ENCODE measurements around the gene TRAF2. TPM values are rescaled to one million over a fixed set of nuclear protein-coding genes. Genes with fewer than 3 reads are reported as not detected.

TRAF2 gene
- total and polyA plus RNA-seq, 2 of the 4 experiments (the other 2 are of a cell fraction): 6.6 to 12.0 TPM

- H2BK15ac ChIP-seq (ENCODE audit: low read depth, low read length): no peak overlapping the region
- no peak overlapping the region for H4K8ac ChIP-seq (ENCODE audit: low read depth in 2 of 2, low read length in 2 of 2)
- H2BK120ac ChIP-seq (ENCODE audit: low read depth, low read length): no peak overlapping the region
- H3K9ac ChIP-seq (ENCODE audit: low read depth, low read length): no peak overlapping the region
- H4K5ac ChIP-seq (ENCODE audit: low read depth, low read length): no peak overlapping the region
- ATAC-seq (ENCODE audit: low read depth) (no peak), DNase-seq (no peak)
- ChIA-PET POLR2A (ENCODE audit: unreplicated experiment) (no interaction called here), CTCF (no interaction called here)
- H3K4me1 ChIP-seq (ENCODE audit: control insufficient read depth, insufficient read depth, low read length): peaks cover 4% of the 10 kb centered on the region
- WGBS, 2 experiments (ENCODE audit: extremely low coverage in 2 of 2, insufficient read length in 1 of 2): 96% methylated on average over 42 of the region's 60 CpGs; no CpG with 5 or more reads in 1 of the 2 experiments
- H3K4ac ChIP-seq (ENCODE audit: low read depth, low read length): no peak overlapping the region
- no peak overlapping the region for H2AFZ ChIP-seq (replicated peaks; ENCODE audit: low read length, poor library complexity)
- no peak overlapping the region for H3K4me3 ChIP-seq (ENCODE audit: insufficient read depth, low read depth, low read length)
- in situ Hi-C loops (cut with MboI; ENCODE audit: low sequenced_read_pairs) (no loop called here), dilution Hi-C loops (cut with HindIII; ENCODE audit: low sequenced_read_pairs, unreplicated experiment) (no loop called here), intact Hi-C loops (cut with micrococcal nuclease) (no loop called here)
- H3K56ac ChIP-seq (ENCODE audit: extremely low read depth, insufficient read depth, low read length): no peak overlapping the region
- H3K14ac ChIP-seq (replicated peaks; ENCODE audit: low read depth, low read length): no peak overlapping the region
- no peak overlapping the region for H3K18ac ChIP-seq (ENCODE audit: low read depth, low read length)
- H2BK20ac ChIP-seq (ENCODE audit: low read depth, low read length): no peak overlapping the region
- H3K9me1 ChIP-seq (ENCODE audit: insufficient read depth, low read length): peaks cover 8% of the 10 kb centered on the region
- H3K79me1 ChIP-seq (ENCODE audit: low read depth in 1 of 2, low read length in 2 of 2): peaks cover 5 to 44% of the 10 kb centered on the region in 2 experiments
- no peak overlapping the region for H3K4me2 ChIP-seq (ENCODE audit: low read depth, low read length)
- H3K27me3 ChIP-seq (ENCODE audit: control insufficient read depth, insufficient read depth, low read length): no peaks in the 10 kb centered on the region
- H3K27ac ChIP-seq (ENCODE audit: insufficient read depth, low read length): no peak overlapping the region
- no peak for TF ChIP-seq BHLHE40 (IDR thresholded peaks at IDR 0.05; ENCODE audit: low read depth, low read length)
- TF ChIP-seq MAFK (IDR thresholded peaks at IDR 0.05; ENCODE audit: low read depth, low read length): no peak
- TF ChIP-seq CEBPB (IDR thresholded peaks at IDR 0.05; ENCODE audit: low read depth, low read length): no peak
- TF ChIP-seq POLR2A (IDR thresholded peaks at IDR 0.05; ENCODE audit: low read depth, low read length): no peak
- TF ChIP-seq MAZ (IDR thresholded peaks at IDR 0.05; ENCODE audit: borderline replicate concordance, low read depth, low read length): no peak
- TF ChIP-seq MXI1 (IDR thresholded peaks at IDR 0.05; ENCODE audit: borderline replicate concordance, low read depth, low read length): no peak
- no peak for TF ChIP-seq RAD21 (IDR thresholded peaks at IDR 0.05; ENCODE audit: low read length)
- TF ChIP-seq ELK1 (IDR thresholded peaks at IDR 0.05; ENCODE audit: borderline replicate concordance, low read depth, low read length): no peak
- no peak for TF ChIP-seq RCOR1 (IDR thresholded peaks at IDR 0.05; ENCODE audit: insufficient replicate concordance, low read length)
- no peak for TF ChIP-seq USF2 (IDR thresholded peaks at IDR 0.05; ENCODE audit: low read depth, low read length)
- TF ChIP-seq SMC3 (IDR thresholded peaks at IDR 0.05; ENCODE audit: low read depth, low read length): no peak
- TF ChIP-seq RFX5 (IDR thresholded peaks at IDR 0.05; ENCODE audit: low read depth, low read length): no peak
- TF ChIP-seq NFE2L2 (IDR thresholded peaks at IDR 0.05; ENCODE audit: low read depth, low read length): no peak
- TF ChIP-seq CHD1 (IDR thresholded peaks at IDR 0.05; ENCODE audit: low read depth, low read length): no peak
- no peak for TF ChIP-seq FOS (IDR thresholded peaks at IDR 0.05; ENCODE audit: low read depth, low read length)
- H4K20me1 ChIP-seq (ENCODE audit: insufficient read depth, low read length): peaks cover 22% of the 10 kb centered on the region
- H3K36me3 ChIP-seq (ENCODE audit: control insufficient read depth, insufficient read depth, low read length): peaks cover 47% of the 10 kb centered on the region
- H3K23ac ChIP-seq (ENCODE audit: low read depth, low read length): no peak overlapping the region
- no peak overlapping the region for H2BK5ac ChIP-seq (ENCODE audit: low read depth, low read length, poor library complexity, severe bottlenecking)
- H2AK5ac ChIP-seq (ENCODE audit: low read depth, low read length): no peak overlapping the region
- H3K9me3 ChIP-seq (ENCODE audit: control insufficient read depth, insufficient read depth, low read length): no peaks in the 10 kb centered on the region
- no peak overlapping the region for H4K91ac ChIP-seq (ENCODE audit: insufficient read depth, low read depth, low read length)
- no TSS peak for BruUV-seq (replicated peaks)
- H2AK9ac ChIP-seq (replicated peaks; ENCODE audit: low read depth, low read length, poor library complexity): no peak overlapping the region
Measured at GRCh38 chr9:136942112-136942880, 56.0 kb downstream of the TRAF2 start.
